ENCODE measurements around the gene STPG2.

STPG2 gene

DNA sequence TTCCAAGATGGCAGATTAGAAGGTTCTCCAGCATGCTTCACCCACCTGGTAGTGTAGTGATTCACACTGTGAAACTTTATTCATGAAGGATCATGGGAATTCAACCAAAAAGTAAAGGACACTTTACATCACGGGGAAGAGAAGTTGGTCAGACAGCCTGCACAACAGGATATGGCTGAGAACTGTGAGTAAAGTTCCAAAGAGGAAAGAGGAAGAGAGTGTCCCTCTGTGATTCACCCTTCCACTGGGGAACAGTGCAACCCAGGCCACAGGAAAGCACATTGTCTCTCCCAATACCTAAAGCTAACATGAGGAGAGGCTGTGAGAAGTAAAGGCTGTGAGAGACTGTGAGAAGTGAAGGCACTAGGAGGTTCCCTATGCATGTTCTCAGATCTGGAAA is 137.2 kb downstream of the STPG2 start:
- no peak for DNase-seq (ENCODE audit: low read depth)
- TF ChIP-seq, protein P1, sequence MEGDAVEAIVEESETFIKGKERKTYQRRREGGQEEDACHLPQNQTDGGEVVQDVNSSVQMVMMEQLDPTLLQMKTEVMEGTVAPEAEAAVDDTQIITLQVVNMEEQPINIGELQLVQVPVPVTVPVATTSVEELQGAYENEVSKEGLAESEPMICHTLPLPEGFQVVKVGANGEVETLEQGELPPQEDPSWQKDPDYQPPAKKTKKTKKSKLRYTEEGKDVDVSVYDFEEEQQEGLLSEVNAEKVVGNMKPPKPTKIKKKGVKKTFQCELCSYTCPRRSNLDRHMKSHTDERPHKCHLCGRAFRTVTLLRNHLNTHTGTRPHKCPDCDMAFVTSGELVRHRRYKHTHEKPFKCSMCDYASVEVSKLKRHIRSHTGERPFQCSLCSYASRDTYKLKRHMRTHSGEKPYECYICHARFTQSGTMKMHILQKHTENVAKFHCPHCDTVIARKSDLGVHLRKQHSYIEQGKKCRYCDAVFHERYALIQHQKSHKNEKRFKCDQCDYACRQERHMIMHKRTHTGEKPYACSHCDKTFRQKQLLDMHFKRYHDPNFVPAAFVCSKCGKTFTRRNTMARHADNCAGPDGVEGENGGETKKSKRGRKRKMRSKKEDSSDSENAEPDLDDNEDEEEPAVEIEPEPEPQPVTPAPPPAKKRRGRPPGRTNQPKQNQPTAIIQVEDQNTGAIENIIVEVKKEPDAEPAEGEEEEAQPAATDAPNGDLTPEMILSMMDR (IDR thresholded peaks at IDR 0.05; ENCODE audit: control insufficient read depth, insufficient read depth, low read depth, low read length, missing control alignments): no peak

GRCh38 chr4:98000940-98001339 is 142.3 kb downstream of the STPG2 start:
- no peak for DNase-seq (ENCODE audit: low read depth)
- no peak overlapping the region for H3K4me3 ChIP-seq (ENCODE audit: control insufficient read depth, low read depth, low read length)
- TF ChIP-seq, protein P1 (IDR thresholded peaks at IDR 0.05; ENCODE audit: control insufficient read depth, insufficient read depth, low read depth, low read length, missing control alignments): no peak

More for the DNA sequence above, 137.2 kb downstream of the STPG2 start:
- no peak overlapping the region for H3K4me3 ChIP-seq (ENCODE audit: control insufficient read depth, low read depth, low read length)

DNA sequence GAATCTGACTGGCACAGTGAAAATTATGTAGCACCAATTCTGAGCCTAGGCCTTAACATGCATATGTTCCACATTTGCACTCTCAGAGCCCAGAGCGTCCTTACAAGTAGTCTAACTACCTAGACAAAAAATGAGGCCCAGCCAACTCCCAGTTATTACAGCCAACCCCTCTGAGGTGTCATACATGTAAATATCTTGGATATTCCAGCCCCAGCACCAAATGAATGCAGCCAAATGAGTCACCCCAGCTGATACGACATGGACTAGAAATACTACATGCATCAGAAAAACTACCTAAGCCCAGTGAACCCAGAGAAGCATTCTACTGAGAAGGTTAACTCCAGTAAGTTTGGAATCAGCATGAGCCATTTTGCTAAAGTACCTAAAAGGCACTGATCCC is 145.1 kb downstream of the STPG2 start:
- no peak overlapping the region for H3K4me3 ChIP-seq (ENCODE audit: control insufficient read depth, low read depth, low read length)
- TF ChIP-seq, protein P1 (IDR thresholded peaks at IDR 0.05; ENCODE audit: control insufficient read depth, insufficient read depth, low read depth, low read length, missing control alignments): no peak
- no peak for DNase-seq (ENCODE audit: low read depth)

DNA sequence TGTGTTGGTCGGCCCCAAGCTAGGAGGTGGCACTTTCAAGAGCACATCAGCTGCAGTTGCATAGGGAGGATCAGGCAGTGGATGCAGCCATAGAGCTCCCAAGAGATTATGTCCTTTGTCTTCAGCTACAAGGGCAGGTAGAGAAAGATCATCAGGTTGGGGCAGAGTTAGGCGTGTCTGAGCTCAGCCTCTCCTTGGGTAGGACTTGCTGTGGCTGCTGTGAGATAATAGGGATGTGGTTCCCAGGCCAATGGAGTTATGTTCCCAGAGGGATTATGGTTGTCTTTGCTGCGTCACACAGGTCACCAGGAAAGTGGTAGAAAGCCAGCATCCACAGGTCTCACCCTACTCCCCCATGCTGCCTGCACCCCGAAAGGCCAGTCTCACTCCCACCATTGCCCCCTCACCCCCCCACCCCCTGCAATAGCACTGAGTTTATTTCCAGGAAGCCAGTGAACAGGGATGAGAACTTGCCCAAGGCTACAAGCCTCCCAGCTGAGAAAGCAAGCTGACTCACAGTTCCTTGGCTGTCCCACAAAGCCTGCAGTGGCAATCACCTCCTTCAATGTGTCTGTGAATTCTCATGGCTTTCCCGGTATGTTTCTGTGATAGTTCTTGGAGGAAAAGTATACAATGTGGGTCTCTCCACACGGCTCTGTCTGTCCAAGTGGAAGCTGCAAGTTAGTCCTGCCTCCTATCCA is 148.4 kb downstream of the STPG2 start:
- TF ChIP-seq, protein P1 (IDR thresholded peaks at IDR 0.05; ENCODE audit: control insufficient read depth, insufficient read depth, low read depth, low read length, missing control alignments): no peak
- H3K4me3 ChIP-seq (ENCODE audit: control insufficient read depth, low read depth, low read length): no peak overlapping the region
- DNase-seq (ENCODE audit: low read depth): no peak

DNA sequence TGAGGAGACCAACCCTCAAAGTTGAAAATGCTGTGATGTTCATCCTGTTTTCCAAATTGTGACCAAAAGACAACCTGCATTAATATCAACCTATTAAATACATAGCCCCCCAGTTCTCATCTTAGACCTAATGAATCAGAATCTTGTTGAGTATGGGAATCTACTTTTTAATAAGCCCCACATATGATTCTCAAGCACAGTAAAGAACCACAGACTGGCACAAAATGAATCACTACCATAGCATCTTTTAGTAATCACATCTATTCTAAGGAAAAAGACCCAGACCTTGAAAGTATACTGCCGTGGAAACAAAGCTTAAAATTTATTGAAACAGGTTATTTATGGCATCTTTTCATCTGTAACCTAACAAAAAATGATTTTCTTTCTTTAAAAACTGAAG is 152.9 kb downstream of the STPG2 start:
- no peak for DNase-seq (ENCODE audit: low read depth)
- TF ChIP-seq, protein P1 (IDR thresholded peaks at IDR 0.05; ENCODE audit: control insufficient read depth, insufficient read depth, low read depth, low read length, missing control alignments): no peak
- H3K4me3 ChIP-seq (ENCODE audit: control insufficient read depth, low read depth, low read length): no peak overlapping the region

GRCh38 chr4:97987019-97987648 is 156.1 kb downstream of the STPG2 start:
- no peak for DNase-seq (ENCODE audit: low read depth)
- TF ChIP-seq, protein P1 (IDR thresholded peaks at IDR 0.05; ENCODE audit: control insufficient read depth, insufficient read depth, low read depth, low read length, missing control alignments): peak; percentile 5
- no peak overlapping the region for H3K4me3 ChIP-seq (ENCODE audit: control insufficient read depth, low read depth, low read length)
